ENCODE data around the gene EXOC4.

The EXOC4 gene

DNA sequence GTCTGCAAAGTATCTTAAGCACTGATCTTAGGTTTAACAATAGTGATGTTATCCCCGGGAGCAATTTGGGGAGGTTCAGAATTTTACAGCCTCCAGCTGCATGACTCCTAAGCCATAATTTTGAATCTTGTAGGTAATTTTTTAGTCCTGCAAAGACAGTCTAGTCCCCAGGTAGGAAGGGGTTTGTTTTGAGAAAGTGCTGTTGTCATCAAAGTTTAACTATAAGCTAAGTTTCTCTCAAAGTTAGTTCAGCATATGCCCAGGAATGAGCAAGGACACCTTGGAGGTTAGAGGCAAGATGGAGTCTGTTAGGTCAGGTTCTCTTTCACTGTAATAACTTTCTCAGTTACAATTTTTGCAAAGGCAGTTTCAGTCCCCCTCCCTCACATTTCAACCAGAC is 795.3 kb downstream of the EXOC4 start:
- Mint-ChIP-seq H3K27me3 (no peaks in the 10 kb centered on the region), H3K36me3 (ENCODE audit: low read depth) (peaks cover 13% of the 10 kb centered on the region), H3K27ac (no peak overlapping the region), H3K4me1 (ENCODE audit: low read depth) (no peaks in the 10 kb centered on the region), H3K9me3 (peaks cover 5% of the 10 kb centered on the region), H3K4me3 (no peak overlapping the region)
- DNase-seq, result no peak

DNA sequence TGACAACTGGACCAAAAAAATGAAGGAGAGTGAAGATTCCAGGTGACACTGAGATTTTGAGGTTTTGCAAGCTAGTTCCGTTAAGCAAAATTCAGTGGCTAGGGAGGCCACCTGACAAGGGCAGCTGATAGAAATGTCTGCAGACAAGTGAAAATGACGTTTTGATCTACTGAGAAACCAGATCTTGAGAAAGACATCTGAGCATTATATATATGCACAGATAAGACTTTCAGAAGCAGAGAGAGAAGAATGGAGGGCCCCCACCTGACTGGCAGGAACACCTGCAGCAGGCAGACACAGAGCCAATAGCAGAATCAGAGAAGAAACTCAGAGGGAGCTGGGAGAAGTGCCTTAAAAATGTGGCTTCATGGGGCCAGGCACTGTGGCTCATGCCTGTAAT is 798.1 kb downstream of the EXOC4 start:
- peaks cover 3% of the 10 kb centered on the region for H3K36me3 Mint-ChIP-seq (ENCODE audit: low read depth)
- H3K27me3 Mint-ChIP-seq, result no peaks in the 10 kb centered on the region
- H3K4me3 Mint-ChIP-seq, result no peak overlapping the region
- H3K9me3 Mint-ChIP-seq, result peaks cover 5% of the 10 kb centered on the region
- no peak overlapping the region for H3K27ac Mint-ChIP-seq
- DNase-seq, result no peak
- H3K4me1 Mint-ChIP-seq (ENCODE audit: low read depth), result no peaks in the 10 kb centered on the region

DNA sequence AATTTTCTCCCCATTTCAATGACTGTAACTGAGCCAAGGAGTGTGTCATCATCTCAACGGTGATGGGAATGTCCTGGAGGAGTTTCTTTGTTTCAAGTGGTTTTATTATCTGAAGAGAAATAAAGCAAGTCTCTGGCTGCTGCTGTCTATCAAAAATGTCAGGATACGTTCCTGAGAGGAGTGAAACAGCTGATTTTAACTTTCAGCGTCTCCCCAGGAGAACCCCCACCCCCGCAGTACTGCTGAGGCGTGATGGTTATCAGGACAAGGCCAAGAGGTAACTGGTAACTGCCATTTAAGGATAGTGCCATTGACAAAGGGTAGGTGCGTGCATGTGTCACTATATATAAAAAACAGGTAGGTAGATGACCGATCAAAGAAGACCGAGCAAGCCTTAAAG is 803.9 kb downstream of the EXOC4 start:
- DNase-seq, result no peak
- no peaks in the 10 kb centered on the region for H3K9me3 Mint-ChIP-seq
- no peaks in the 10 kb centered on the region for H3K27me3 Mint-ChIP-seq
- H3K4me3 Mint-ChIP-seq, result no peak overlapping the region
- no peaks in the 10 kb centered on the region for H3K4me1 Mint-ChIP-seq (ENCODE audit: low read depth)
- no peak overlapping the region for H3K27ac Mint-ChIP-seq
- H3K36me3 Mint-ChIP-seq (ENCODE audit: low read depth), result peaks cover 6% of the 10 kb centered on the region

DNA sequence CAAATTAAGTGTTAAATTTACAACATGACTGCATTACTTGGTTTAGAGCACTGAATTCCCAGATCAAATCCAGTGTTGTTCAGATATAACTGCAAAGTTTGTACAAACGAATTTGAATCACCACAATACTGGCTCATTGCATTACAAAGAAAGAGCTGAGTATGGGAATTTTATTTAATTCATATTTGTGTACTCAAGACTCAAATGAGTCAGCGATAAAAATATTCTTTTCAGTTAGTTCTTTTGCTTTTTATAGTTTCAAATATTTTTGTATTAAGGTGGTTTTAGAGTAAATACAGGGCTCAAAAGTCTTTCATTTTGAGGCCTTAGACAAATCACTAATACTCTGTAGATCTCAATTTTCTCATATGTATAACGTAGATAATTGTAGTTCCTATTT is 805.6 kb downstream of the EXOC4 start:
- H3K27ac Mint-ChIP-seq, result no peak overlapping the region
- H3K27me3 Mint-ChIP-seq, result no peaks in the 10 kb centered on the region
- no peaks in the 10 kb centered on the region for H3K9me3 Mint-ChIP-seq
- H3K4me3 Mint-ChIP-seq, result no peak overlapping the region
- H3K4me1 Mint-ChIP-seq (ENCODE audit: low read depth), result no peaks in the 10 kb centered on the region
- H3K36me3 Mint-ChIP-seq (ENCODE audit: low read depth), result peaks cover 8% of the 10 kb centered on the region
- no peak for DNase-seq

DNA sequence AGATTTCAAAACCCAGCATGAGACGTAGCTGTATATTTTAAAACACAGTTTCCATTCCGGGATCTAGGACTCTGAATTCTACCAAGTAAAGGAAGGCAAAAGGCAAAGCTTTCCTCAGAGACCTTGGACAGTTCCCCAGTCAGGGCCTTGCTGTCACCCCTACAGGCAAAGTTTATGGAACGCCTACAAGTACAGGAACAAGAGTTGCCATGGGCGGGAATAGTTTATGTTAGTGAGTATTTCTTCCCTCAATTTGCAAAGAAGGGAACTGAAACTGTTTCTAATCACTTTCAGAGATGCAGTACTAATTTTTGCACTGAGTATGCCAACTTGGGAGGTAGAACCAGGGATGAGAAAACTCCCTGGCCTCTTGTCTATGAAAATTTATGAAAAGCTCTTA is 806.1 kb downstream of the EXOC4 start:
- DNase-seq, result no peak
- H3K9me3 Mint-ChIP-seq, result no peaks in the 10 kb centered on the region
- H3K36me3 Mint-ChIP-seq (ENCODE audit: low read depth), result peaks cover 10% of the 10 kb centered on the region
- no peak overlapping the region for H3K27ac Mint-ChIP-seq
- no peaks in the 10 kb centered on the region for H3K4me1 Mint-ChIP-seq (ENCODE audit: low read depth)
- no peaks in the 10 kb centered on the region for H3K27me3 Mint-ChIP-seq
- H3K4me3 Mint-ChIP-seq, result no peak overlapping the region

DNA sequence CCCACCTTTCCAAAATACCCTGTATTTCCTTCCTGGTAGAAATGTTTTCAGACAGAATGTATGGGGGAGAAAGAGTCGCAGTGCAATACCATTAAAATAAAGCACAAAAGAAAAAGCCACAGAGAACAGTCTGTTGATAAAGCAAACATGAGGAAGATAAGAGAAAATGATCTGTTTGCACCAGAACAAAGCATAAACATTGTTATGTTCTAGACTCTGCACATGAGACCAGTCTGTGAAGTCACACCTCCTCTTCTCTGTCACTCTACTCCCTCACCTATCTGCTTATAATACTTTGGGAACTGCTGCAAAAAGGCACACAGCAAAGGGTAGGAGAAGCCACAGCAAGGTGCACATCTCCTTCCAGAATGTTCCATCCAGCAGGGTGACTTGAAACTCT is 807.0 kb downstream of the EXOC4 start:
- no peak for DNase-seq
- Mint-ChIP-seq H3K4me3 (no peak overlapping the region), H3K4me1 (ENCODE audit: low read depth) (no peaks in the 10 kb centered on the region), H3K27me3 (no peaks in the 10 kb centered on the region), H3K27ac (no peak overlapping the region), H3K9me3 (no peaks in the 10 kb centered on the region), H3K36me3 (ENCODE audit: low read depth) (peaks cover 18% of the 10 kb centered on the region)

DNA sequence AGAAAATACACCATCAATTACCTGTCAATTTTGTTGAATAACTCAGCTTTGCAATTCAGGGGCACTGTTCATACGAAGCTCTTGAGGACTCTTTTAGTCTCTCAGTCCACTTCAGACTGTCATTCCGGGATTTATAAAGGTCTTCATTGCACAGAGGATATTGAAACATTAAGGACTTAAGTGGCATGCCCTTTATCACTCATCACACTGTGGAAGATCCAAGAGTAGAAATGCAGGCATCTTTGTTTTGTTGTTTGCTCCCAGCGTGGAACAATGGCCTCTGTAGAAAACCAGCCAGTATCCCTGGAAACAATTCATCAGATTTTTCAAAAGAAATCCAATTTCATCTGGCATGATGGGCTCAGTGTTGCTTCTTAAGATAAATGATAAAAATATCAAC is 808.0 kb downstream of the EXOC4 start:
- Mint-ChIP-seq H3K4me3 (no peak overlapping the region), H3K9me3 (no peaks in the 10 kb centered on the region), H3K27me3 (no peaks in the 10 kb centered on the region), H3K4me1 (ENCODE audit: low read depth) (no peaks in the 10 kb centered on the region), H3K36me3 (ENCODE audit: low read depth) (peaks cover 27% of the 10 kb centered on the region), H3K27ac (no peak overlapping the region)
- no peak for DNase-seq

DNA sequence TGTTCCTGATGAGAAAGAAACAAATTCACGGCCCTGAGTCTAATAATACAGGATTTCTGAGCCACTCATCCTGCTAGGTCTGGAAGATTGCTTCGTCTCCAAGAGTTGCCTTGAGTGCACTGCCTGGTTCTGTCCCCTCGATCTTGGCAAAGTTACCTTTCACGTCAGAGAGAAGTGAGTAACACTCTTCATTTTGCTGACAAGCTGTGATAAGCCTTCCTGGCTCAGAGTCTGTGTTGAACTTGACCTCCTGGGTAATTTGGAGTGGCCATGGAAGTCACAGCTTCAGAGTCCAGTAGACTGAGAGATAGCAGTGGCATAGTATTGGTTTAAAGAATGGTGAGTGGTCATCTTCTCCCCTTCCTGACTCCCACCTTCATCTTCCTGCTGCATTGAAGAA is 809.6 kb downstream of the EXOC4 start:
- DNase-seq, result no peak
- no peaks in the 10 kb centered on the region for H3K9me3 Mint-ChIP-seq
- no peak overlapping the region for H3K4me3 Mint-ChIP-seq
- no peak overlapping the region for H3K27ac Mint-ChIP-seq
- peaks cover 37% of the 10 kb centered on the region for H3K36me3 Mint-ChIP-seq (ENCODE audit: low read depth)
- no peaks in the 10 kb centered on the region for H3K27me3 Mint-ChIP-seq
- no peaks in the 10 kb centered on the region for H3K4me1 Mint-ChIP-seq (ENCODE audit: low read depth)

DNA sequence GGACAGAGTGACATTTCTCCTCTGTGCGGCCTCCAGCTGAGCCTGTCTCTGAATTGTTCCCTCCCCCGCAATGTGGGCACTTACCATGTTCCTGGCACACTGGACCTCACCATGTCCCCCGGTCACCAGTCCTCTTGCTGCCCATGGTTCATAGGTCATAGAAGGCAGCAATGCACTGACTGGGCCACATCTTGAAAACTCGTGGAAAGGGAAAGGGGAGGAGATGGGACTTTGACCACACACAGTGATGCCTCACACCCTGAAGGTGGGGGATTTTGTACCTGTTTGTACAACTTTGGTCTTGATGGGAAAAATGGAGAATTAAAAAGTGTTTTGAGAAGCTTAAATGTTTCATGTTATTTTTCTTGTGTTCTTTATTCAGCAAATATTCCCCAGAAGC is 812.5 kb downstream of the EXOC4 start:
- Mint-ChIP-seq H3K27me3 (no peaks in the 10 kb centered on the region), H3K4me1 (ENCODE audit: low read depth) (no peaks in the 10 kb centered on the region), H3K4me3 (no peak overlapping the region), H3K9me3 (no peaks in the 10 kb centered on the region), H3K27ac (no peak overlapping the region), H3K36me3 (ENCODE audit: low read depth) (peaks cover 36% of the 10 kb centered on the region)
- no peak for DNase-seq

DNA sequence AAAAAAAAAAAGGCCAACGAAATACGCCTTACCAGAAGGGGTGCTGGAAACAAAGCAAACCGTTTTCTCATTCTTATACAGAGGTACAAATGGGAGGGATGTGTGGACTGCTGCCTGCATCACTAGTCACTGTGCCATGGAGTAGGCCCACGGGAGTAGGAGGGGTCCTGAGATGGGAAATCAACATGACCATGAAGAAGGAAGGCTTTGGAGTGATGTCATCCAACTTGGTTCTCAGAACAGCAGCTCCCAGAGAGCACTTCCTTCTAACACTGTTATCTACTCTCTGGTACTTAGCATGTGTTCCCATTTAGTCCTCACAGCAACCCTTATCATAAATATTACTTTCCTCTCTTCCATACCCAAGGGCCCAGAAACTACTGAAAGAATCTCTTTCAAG is 814.3 kb downstream of the EXOC4 start:
- Mint-ChIP-seq H3K4me3 (no peak overlapping the region), H3K27ac (no peak overlapping the region), H3K27me3 (no peaks in the 10 kb centered on the region), H3K36me3 (ENCODE audit: low read depth) (peaks cover 35% of the 10 kb centered on the region), H3K4me1 (ENCODE audit: low read depth) (no peaks in the 10 kb centered on the region), H3K9me3 (no peaks in the 10 kb centered on the region)
- DNase-seq, result no peak

DNA sequence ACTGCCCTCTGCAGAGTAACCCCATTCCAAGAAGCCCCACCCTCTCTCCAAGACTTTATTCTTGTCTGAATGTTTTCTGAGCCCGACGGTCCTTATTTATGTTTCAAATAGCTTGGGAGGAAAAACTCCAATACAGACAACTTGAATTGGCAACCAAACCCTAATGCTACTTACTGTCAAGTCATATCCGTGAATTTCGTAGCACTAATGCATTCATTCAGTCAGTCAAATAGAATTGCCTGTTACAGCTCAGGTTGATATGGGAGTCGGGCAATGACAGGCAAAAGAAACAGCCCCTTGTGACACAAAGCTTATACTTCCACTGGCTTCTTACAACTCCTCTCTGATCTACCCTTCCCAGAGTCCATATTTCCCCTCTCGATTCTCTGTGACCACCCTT is 815.8 kb downstream of the EXOC4 start:
- Mint-ChIP-seq H3K4me3 (no peak overlapping the region), H3K9me3 (no peaks in the 10 kb centered on the region), H3K36me3 (ENCODE audit: low read depth) (peaks cover 35% of the 10 kb centered on the region), H3K27ac (no peak overlapping the region), H3K4me1 (ENCODE audit: low read depth) (no peaks in the 10 kb centered on the region), H3K27me3 (no peaks in the 10 kb centered on the region)
- DNase-seq, result no peak

DNA sequence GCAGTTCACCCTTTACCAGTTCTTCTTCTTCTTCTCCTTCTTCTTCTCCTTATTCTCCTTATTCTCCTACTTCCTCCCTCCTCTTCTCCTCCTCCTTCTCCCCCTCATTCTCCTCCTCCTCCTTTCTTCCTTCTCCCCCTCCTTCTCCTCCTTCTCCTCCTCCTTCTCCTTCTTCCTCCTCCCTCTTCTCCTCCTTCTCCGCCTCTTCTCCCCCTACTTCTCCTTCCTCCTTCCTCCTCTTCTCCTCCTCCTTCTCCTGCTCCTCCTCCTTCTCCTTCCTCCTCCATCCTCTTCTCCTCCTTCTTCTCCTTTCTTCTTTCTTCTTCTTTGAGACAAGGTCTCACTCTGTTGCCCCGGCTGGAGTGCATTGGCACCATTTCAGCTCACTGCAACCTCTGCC is 816.3 kb downstream of the EXOC4 start:
- no peak overlapping the region for H3K4me3 Mint-ChIP-seq
- H3K27ac Mint-ChIP-seq, result no peak overlapping the region
- no peaks in the 10 kb centered on the region for H3K27me3 Mint-ChIP-seq

DNA sequence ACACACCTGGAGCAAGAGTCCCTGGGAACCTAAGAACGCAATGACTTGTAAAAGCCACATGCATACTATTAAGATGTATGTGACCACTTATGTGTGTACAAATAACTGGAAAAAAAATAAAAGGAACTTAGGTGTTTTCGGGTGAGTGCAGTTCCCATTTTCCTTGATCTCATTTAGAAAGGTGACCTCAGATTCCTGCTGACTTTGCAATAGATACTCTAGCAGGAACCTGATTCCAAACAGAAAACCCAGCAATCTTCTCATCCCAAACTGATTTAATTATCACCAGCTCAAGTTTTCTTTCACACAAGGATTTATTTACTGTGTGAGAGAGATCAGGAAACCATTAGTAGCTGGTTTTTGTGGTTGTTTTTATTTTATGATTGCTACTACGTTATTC is 817.8 kb downstream of the EXOC4 start:
- H3K9me3 Mint-ChIP-seq, result no peaks in the 10 kb centered on the region
- H3K4me3 Mint-ChIP-seq, result no peak overlapping the region
- no peak overlapping the region for H3K27ac Mint-ChIP-seq
- no peaks in the 10 kb centered on the region for H3K4me1 Mint-ChIP-seq (ENCODE audit: low read depth)
- DNase-seq, result no peak
- no peaks in the 10 kb centered on the region for H3K27me3 Mint-ChIP-seq
- H3K36me3 Mint-ChIP-seq (ENCODE audit: low read depth), result peaks cover 33% of the 10 kb centered on the region

More for the DNA sequence above, 816.3 kb downstream of the EXOC4 start:
- Mint-ChIP-seq H3K4me1 (ENCODE audit: low read depth) (no peaks in the 10 kb centered on the region), H3K36me3 (ENCODE audit: low read depth) (peaks cover 35% of the 10 kb centered on the region), H3K9me3 (no peaks in the 10 kb centered on the region)
- DNase-seq, result no peak

DNA sequence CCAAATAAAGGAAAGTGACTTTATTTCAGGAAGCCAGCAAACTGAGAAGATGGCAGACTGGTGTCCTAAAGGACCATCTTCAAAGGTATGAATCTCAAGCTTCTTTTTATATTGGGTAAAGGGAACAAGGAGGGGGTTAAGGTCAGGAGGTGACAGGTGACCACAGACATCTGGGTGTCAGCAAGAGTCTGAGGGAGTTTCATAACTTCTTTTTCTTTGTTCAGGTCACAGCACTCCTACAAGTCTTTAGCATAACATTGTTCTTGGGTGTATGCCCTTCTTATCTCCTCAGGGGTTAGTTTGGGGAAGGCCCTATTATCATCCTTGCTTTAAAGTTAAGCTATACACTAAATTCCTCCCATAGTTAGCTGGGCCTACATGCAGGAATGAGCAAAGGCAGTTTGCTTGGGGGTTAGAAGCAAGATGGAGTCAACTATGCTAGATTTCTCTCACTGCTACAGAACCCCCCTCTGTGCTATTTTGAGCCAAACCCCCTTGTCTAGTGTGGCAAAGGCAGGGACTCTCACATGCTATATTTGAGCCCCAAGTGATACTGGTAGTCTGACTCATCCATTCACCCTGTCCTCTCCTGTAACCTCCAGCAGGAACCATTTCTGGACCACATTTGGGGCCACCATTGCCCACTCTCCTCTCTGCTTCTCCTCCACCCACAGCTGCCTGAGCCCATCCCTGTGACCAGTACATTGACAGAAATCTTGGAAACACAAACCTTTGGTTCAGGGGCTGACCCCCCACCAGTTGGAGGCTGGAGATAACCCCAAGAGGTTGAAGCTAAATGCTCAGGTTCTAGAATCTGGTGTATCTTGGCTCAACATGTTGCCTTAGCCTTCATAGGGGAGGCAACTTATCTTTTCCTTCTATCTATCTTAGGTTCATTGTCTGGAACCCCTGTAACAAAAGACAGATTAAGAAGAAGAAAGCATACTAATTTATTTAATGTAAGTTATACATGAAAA is 818.8 kb downstream of the EXOC4 start:
- Mint-ChIP-seq H3K27ac (peak overlapping the region; percentile 32), H3K4me3 (no peak overlapping the region), H3K4me1 (ENCODE audit: low read depth) (no peaks in the 10 kb centered on the region), H3K9me3 (no peaks in the 10 kb centered on the region), H3K27me3 (no peaks in the 10 kb centered on the region), H3K36me3 (ENCODE audit: low read depth) (peaks cover 27% of the 10 kb centered on the region)
- DNase-seq, result no peak

DNA sequence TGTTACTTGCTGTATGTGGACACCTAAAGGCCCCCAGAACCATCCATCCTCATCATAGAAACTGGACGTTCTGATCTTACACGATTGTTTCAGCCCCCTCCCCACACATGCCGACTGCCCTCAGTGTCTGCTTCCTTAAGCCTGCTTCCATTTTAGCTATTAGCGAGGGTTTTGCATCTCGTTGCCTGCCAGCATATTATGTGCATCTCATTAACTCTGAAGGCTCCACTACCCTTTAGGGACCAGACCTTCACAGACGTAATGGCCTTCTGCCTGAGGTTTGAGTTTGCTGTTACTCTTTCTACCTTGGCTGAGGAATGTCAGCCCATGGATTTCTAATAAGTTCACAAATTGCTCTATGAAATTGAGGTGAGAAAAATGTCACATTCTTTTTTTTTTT is 820.4 kb downstream of the EXOC4 start:
- Mint-ChIP-seq H3K27ac (no peak overlapping the region), H3K4me3 (no peak overlapping the region), H3K4me1 (ENCODE audit: low read depth) (no peaks in the 10 kb centered on the region), H3K9me3 (no peaks in the 10 kb centered on the region), H3K36me3 (ENCODE audit: low read depth) (peaks cover 23% of the 10 kb centered on the region), H3K27me3 (no peaks in the 10 kb centered on the region)
- no peak for DNase-seq

Data from activated T-cell treated with anti-CD3 and anti-CD28 coated beads, Interleukin-2, amount 50 U/mL, for 24 hours (primary cell).